K562 (cell line): ENCODE results near the gene TGFB1I1. TPM values are rescaled to one million over a fixed set of nuclear protein-coding genes. Genes with fewer than 3 reads are reported as not detected.

Source experiments
- BACH1 ChIP-seq: fragments of 200-800 bp; sonication (Bioruptor generic); IDR thresholded peaks from 2 replicates; pipeline ENCODE4 v1.6.1; 2016; ENCODE audit warnings: missing genetic modification characterization, missing compliant biosample characterization
- BRCA1 ChIP-seq, 2 experiments: fragments of 450-650 bp in 1 of 2; sonication (generic) in 1 of 2; formaldehyde crosslinking in 1 of 2; IDR thresholded peaks; 2 replicates each; pipeline versions ENCODE4 v1.5.0 to v1.6.1; 2017 to 2020; ENCODE audit warnings: mild to moderate bottlenecking in 1 of 2, missing genetic modification reagents in 1 of 2
- CHCHD3 ChIP-seq: fragments of 250-450 bp; sonication (Bioruptor Pico); IDR thresholded peaks from 2 replicates; pipeline ENCODE4 v2.1.2; 2022; ENCODE audit warnings: mild to moderate bottlenecking
- CREB1 ChIP-seq, 2 experiments: sonication (generic) in 1 of 2; formaldehyde crosslinking in 1 of 2; IDR thresholded peaks; 2 replicates each; pipeline versions ENCODE4 v1.6.1 to v1.8.0; 2012 to 2022; ENCODE audit warnings: inconsistent platforms in 1 of 2, mild to moderate bottlenecking in 1 of 2, missing genetic modification reagents in 1 of 2, moderate library complexity in 1 of 2
- CXXC5 ChIP-seq: fragments of 250-450 bp; sonication (Bioruptor Pico); IDR thresholded peaks from 2 replicates; pipeline ENCODE4 v1.8.0; 2022; ENCODE audit warnings: inconsistent platforms, mild to moderate bottlenecking, moderate library complexity
- EP400 ChIP-seq: fragments of 450-650 bp; IDR thresholded peaks from 2 replicates; pipeline ENCODE4 v1.6.1; 2017; ENCODE audit warnings: antibody characterized with exemption, mild to moderate bottlenecking, moderate library complexity
- ESRRA ChIP-seq: fragments of 450-650 bp; IDR thresholded peaks from 2 replicates; pipeline ENCODE4 v1.6.1; 2014; ENCODE audit warnings: low read depth, mild to moderate bottlenecking, moderate library complexity, borderline replicate concordance
- FOS ChIP-seq: IDR thresholded peaks from 3 replicates; pipeline ENCODE4 v1.6.1; 2011; ENCODE audit not compliant: insufficient read length; ENCODE audit errors: extremely low read depth
- HSF4 ChIP-seq: fragments of 250-450 bp; sonication (Bioruptor Pico); IDR thresholded peaks from 2 replicates; pipeline ENCODE4 v2.1.2; 2022; ENCODE audit warnings: mild to moderate bottlenecking, moderate library complexity, borderline replicate concordance
- MAFK ChIP-seq: IDR thresholded peaks from 2 replicates; pipeline ENCODE4 v1.6.1; 2011; ENCODE audit warnings: low read length, improper control_type of control experiment
- NCOA1 ChIP-seq: fragments of 450-650 bp; IDR thresholded peaks from 2 replicates; pipeline ENCODE4 v1.6.1; 2016; ENCODE audit warnings: low read depth
- NCOA6 ChIP-seq: fragments of 450-650 bp; IDR thresholded peaks from 2 replicates; pipeline ENCODE4 v1.6.1; 2017; ENCODE audit warnings: mild to moderate bottlenecking
- NFYB ChIP-seq: IDR thresholded peaks from 2 replicates; pipeline ENCODE4 v1.6.1; 2011; ENCODE audit warnings: mild to moderate bottlenecking, moderate library complexity; ENCODE audit not compliant: insufficient read length; ENCODE audit errors: extremely low read depth
- SMARCB1 ChIP-seq: IDR thresholded peaks from 2 replicates; pipeline ENCODE4 v1.6.1; 2011; ENCODE audit warnings: improper control_type of control experiment, low read depth; ENCODE audit not compliant: insufficient read length
- SPI1 ChIP-seq: IDR thresholded peaks from 2 replicates; pipeline ENCODE4 v1.6.1; 2011; ENCODE audit warnings: low read depth, low read length, control low read depth, borderline replicate concordance
- XRCC4 ChIP-seq: IDR thresholded peaks from one replicate; pipeline ENCODE4 v1.6.1; 2011; ENCODE audit not compliant: insufficient read depth, insufficient read length; ENCODE audit errors: extremely low read depth
- ZBTB43 ChIP-seq: sonication (generic); formaldehyde crosslinking; IDR thresholded peaks from 2 replicates; pipeline ENCODE4 v1.8.0; 2023; ENCODE audit warnings: mild to moderate bottlenecking, missing genetic modification reagents
- ZNF24 ChIP-seq: fragments of 450-650 bp; IDR thresholded peaks from 2 replicates; pipeline ENCODE4 v1.6.1; 2016
- ZNF263 ChIP-seq: sonication (generic); formaldehyde crosslinking; IDR thresholded peaks from 2 replicates; pipeline ENCODE4 v1.8.0; 2022; ENCODE audit warnings: mild to moderate bottlenecking, missing genetic modification reagents, borderline replicate concordance
- ZNF668 ChIP-seq: fragments of 250-450 bp; sonication (Bioruptor Pico); IDR thresholded peaks from 2 replicates; pipeline ENCODE4 v1.8.0; 2022; ENCODE audit warnings: mild to moderate bottlenecking, inconsistent platforms
- ZNF696 ChIP-seq: fragments of 250-450 bp; sonication (Bioruptor Pico); conservative IDR thresholded peaks from 2 replicates; pipeline ENCODE4 v1.4.0; 2020; ENCODE audit warnings: mild to moderate bottlenecking, moderate library complexity
- ZNF79 ChIP-seq: fragments of 250-450 bp; sonication (Bioruptor Pico); IDR thresholded peaks from 2 replicates; pipeline ENCODE4 v1.4.0; 2020; ENCODE audit warnings: low read depth, mild to moderate bottlenecking, moderate library complexity
- polyA plus RNA-seq, 8 experiments: library from polyadenylated mRNA; depleted of rRNA in 4 of 8; stranded (reverse) in 5 of 8; unstranded in 3 of 8; fragments of >200 nt; fragmentation: Nextera tagmentation in 2 of 8; fragmentation: Illumina TruSeq in 1 of 8; extraction: Ambion mirVana in 2 of 8; extraction: Trizol in 1 of 8; gene quantifications; 2 replicates each; pipeline versions ENCODE4 v1.2.1 to v1.2.3, GENCODE V29; 2011 to 2014; ENCODE audit warnings: inconsistent platforms in 1 of 8, missing spikeins in 1 of 8
- total RNA-seq, 7 experiments: library from RNA; depleted of rRNA in 6 of 7; stranded (reverse); fragments of >200 nt in 6 of 7; fragmentation: Illumina TruSeq in 2 of 7; extraction: Trizol in 2 of 7; gene quantifications; 2 replicates each; pipeline versions ENCODE4 v1.2.1 to v1.2.3, GENCODE V29; 2011 to 2021; ENCODE audit warnings: low replicate concordance in 1 of 7
- TF ChIP-seq, protein P1 (sequence below): sonication (generic); formaldehyde crosslinking; IDR thresholded peaks from 2 replicates; pipeline ENCODE4 v1.9.0; 2022; ENCODE audit warnings: mild to moderate bottlenecking, missing genetic modification reagents
- TF ChIP-seq, protein P2 (sequence below): sonication (generic); formaldehyde crosslinking; IDR thresholded peaks from 2 replicates; pipeline ENCODE4 v1.8.0; 2022; ENCODE audit warnings: mild to moderate bottlenecking, missing genetic modification reagents

TGFB1I1 gene
- total and polyA plus RNA-seq, 9 of the 15 experiments (the other 6 are each of a cell fraction or from before 2014, with no cell fraction given) = 0.04 to 0.91 (median 0.19) TPM

GRCh38 chr16:31427441-31428278 lies 44.3 kb upstream of the TGFB1I1 start (continued):
- TF ChIP-seq CXXC5 (CRISPR knock-in tag) = peak; percentile 53; the same call in 1 of the 2 replicates
- TF ChIP-seq BRCA1 (IDR thresholded peaks at IDR 0.05) = no peak
- TF ChIP-seq BRCA1 (CRISPR knock-in tag; IDR thresholded peaks at IDR 0.05) = no peak
- no peak for TF ChIP-seq ZNF79
- TF ChIP-seq NCOA1 = no peak
- TF ChIP-seq ZNF668 (CRISPR knock-in tag) = no peak
- no peak for TF ChIP-seq SPI1
- TF ChIP-seq HSF4 (CRISPR knock-in tag) = no peak
- no peak for TF ChIP-seq ZNF24
- no peak for TF ChIP-seq CHCHD3
- no peak for TF ChIP-seq XRCC4
- TF ChIP-seq SMARCB1 = no peak
- TF ChIP-seq BACH1 = no peak
- TF ChIP-seq, protein P1, sequence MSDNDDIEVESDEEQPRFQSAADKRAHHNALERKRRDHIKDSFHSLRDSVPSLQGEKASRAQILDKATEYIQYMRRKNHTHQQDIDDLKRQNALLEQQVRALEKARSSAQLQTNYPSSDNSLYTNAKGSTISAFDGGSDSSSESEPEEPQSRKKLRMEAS = peak; percentile 60
- no peak for TF ChIP-seq MAFK
- TF ChIP-seq NCOA6 = no peak
- no peak for TF ChIP-seq EP400
- no peak for TF ChIP-seq ZNF696 (CRISPR knock-in tag)
- no peak for TF ChIP-seq ZNF263 (CRISPR knock-in tag)
- TF ChIP-seq CREB1 (IDR thresholded peaks at IDR 0.05) = no peak
- TF ChIP-seq CREB1 (CRISPR knock-in tag; IDR thresholded peaks at IDR 0.05) = no peak
- no peak for TF ChIP-seq NFYB
- no peak for TF ChIP-seq ZBTB43 (CRISPR knock-in tag)
- TF ChIP-seq, protein P2, sequence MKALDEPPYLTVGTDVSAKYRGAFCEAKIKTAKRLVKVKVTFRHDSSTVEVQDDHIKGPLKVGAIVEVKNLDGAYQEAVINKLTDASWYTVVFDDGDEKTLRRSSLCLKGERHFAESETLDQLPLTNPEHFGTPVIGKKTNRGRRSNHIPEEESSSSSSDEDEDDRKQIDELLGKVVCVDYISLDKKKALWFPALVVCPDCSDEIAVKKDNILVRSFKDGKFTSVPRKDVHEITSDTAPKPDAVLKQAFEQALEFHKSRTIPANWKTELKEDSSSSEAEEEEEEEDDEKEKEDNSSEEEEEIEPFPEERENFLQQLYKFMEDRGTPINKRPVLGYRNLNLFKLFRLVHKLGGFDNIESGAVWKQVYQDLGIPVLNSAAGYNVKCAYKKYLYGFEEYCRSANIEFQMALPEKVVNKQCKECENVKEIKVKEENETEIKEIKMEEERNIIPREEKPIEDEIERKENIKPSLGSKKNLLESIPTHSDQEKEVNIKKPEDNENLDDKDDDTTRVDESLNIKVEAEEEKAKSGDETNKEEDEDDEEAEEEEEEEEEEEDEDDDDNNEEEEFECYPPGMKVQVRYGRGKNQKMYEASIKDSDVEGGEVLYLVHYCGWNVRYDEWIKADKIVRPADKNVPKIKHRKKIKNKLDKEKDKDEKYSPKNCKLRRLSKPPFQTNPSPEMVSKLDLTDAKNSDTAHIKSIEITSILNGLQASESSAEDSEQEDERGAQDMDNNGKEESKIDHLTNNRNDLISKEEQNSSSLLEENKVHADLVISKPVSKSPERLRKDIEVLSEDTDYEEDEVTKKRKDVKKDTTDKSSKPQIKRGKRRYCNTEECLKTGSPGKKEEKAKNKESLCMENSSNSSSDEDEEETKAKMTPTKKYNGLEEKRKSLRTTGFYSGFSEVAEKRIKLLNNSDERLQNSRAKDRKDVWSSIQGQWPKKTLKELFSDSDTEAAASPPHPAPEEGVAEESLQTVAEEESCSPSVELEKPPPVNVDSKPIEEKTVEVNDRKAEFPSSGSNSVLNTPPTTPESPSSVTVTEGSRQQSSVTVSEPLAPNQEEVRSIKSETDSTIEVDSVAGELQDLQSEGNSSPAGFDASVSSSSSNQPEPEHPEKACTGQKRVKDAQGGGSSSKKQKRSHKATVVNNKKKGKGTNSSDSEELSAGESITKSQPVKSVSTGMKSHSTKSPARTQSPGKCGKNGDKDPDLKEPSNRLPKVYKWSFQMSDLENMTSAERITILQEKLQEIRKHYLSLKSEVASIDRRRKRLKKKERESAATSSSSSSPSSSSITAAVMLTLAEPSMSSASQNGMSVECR (CRISPR knock-in tag) = no peak
- no peak for TF ChIP-seq FOS
- no peak for TF ChIP-seq ESRRA
